Progenitor cell of endocrine pancreas (in vitro differentiated cells): ENCODE data around the gene HAND2. TPM values are rescaled to one million over a fixed set of nuclear protein-coding genes. Genes with fewer than 3 reads are reported as not detected.

Experiments
- DNase-seq: peaks from one replicate; pipeline ENCODE4 v3.0.0; 2021; ENCODE audit warnings: low spot score; ENCODE audit not compliant: unreplicated experiment
- H3K27ac Mint-ChIP-seq: 2 replicates; pipeline ENCODE4 v1.8.0; 2021; ENCODE audit warnings: mild to moderate bottlenecking, moderate library complexity, mixed read lengths
- H3K27me3 Mint-ChIP-seq: 2 replicates; pipeline ENCODE4 v1.8.0; 2021; ENCODE audit warnings: mixed read lengths
- H3K36me3 Mint-ChIP-seq: 2 replicates; pipeline ENCODE4 v1.8.0; 2022; ENCODE audit warnings: mixed read lengths; ENCODE audit not compliant: insufficient read depth
- H3K4me1 Mint-ChIP-seq: 2 replicates; pipeline ENCODE4 v1.8.0; 2021; ENCODE audit warnings: low read depth, mixed read lengths
- H3K4me3 Mint-ChIP-seq: 2 replicates; pipeline ENCODE4 v1.8.0; 2021; ENCODE audit warnings: low read depth, mild to moderate bottlenecking, moderate library complexity, mixed read lengths
- H3K9me3 Mint-ChIP-seq: 2 replicates; pipeline ENCODE4 v1.8.0; 2021; ENCODE audit warnings: low read depth, mixed read lengths
- CTCF ChIP-seq: fragments of 200-600 bp; sonication (generic); IDR thresholded peaks from one replicate; pipeline ENCODE4 v1.5.0; 2021; ENCODE audit warnings: antibody characterized with exemption, mild to moderate bottlenecking; ENCODE audit not compliant: unreplicated experiment
- total RNA-seq: library from RNA; stranded (reverse); gene quantifications from 2 replicates; pipeline ENCODE4 v1.2.1, GENCODE V29; 2021

The HAND2 gene
- total RNA-seq, 1 donor from 2014 or later = 2.5 TPM

DNA sequence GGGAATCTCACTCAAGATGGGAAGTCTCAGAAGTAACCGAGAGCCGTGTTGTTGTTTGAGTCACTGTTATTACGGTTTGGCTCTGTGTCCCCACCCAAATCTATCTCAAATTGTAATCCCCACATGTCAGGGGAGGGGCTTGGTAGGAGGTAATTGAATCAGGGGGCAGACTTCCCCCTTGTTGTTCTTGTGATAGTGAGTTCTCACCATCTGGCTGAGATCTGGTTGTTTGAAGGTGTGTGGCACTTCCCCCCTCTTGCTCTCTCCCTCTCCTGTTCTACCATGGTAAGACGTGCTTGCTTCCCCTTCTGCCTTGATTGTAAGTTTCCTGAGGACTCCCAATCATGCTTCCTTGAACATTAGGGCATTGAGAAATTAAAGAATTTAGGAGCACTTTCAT is 37.0 kb downstream of the HAND2 start:
- Mint-ChIP-seq H3K36me3 (no peaks in the 10 kb centered on the region), H3K27ac (no peak overlapping the region), H3K4me3 (no peak overlapping the region), H3K27me3 (peaks cover 54% of the 10 kb centered on the region), H3K9me3 (no peaks in the 10 kb centered on the region), H3K4me1 (peaks cover 4% of the 10 kb centered on the region)
- no peak for TF ChIP-seq CTCF
- DNase-seq = no peak

DNA sequence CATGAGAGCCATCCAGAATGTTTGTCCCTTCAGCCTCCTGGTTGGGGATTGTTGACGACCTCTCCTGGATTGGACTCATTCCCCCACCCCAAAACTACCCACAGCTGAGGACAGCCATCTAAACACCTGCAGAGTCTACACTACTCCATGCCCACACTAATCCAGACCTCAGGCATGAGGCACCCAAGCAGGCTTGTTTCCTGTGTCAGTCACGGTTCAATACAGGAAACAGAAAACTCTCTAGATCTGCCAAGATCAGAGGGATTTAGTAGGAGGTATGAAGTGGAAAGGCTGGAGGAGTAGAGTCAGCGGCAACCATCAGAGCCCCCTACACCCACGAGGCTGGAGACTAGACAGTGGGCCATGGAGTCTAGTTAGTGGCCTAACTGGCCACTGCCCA is 37.7 kb downstream of the HAND2 start:
- Mint-ChIP-seq H3K4me3 (no peak overlapping the region), H3K9me3 (no peaks in the 10 kb centered on the region), H3K27ac (no peak overlapping the region), H3K27me3 (peaks cover 50% of the 10 kb centered on the region), H3K4me1 (peaks cover 4% of the 10 kb centered on the region), H3K36me3 (no peaks in the 10 kb centered on the region)
- DNase-seq = no peak
- no peak for TF ChIP-seq CTCF

DNA sequence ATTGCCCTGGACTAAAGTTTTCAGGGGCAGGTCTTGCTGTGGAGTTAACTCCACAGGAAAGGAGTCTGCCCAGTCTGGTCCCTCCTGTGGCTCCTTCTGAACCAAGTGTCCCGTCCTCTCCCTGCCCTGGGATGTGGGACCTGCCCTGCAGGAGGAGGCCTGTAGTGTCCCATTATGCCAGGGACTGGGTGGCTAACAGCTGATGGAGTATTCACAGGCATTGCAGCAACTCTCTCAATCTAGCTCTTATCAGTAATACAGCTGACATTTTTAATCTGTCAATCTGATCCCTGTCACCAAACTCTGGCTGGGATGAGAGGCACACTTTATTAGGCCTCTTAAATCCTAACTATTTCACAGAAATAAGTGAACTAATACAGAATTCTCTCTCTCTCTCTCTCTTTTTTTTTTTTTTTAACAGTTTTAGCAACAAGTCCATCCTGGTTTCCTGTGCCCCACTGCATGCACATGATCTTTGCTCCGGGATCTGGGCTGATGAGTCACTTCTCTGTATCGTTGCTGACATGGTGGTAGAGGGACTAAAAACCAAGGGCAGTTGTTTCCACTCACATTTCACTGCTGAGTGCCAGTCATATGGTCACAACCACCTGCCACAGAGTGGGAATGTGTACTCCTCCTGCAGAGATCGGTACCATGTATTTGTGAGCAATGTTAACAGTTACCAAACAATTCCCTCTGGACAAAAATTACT is 39.1 kb downstream of the HAND2 start:
- H3K4me3 Mint-ChIP-seq = no peak overlapping the region
- H3K27me3 Mint-ChIP-seq = peaks cover 41% of the 10 kb centered on the region
- H3K9me3 Mint-ChIP-seq = no peaks in the 10 kb centered on the region
- H3K36me3 Mint-ChIP-seq = no peaks in the 10 kb centered on the region
- peaks cover 4% of the 10 kb centered on the region for H3K4me1 Mint-ChIP-seq
- H3K27ac Mint-ChIP-seq = no peak overlapping the region
- no peak for TF ChIP-seq CTCF
- DNase-seq = no peak

DNA sequence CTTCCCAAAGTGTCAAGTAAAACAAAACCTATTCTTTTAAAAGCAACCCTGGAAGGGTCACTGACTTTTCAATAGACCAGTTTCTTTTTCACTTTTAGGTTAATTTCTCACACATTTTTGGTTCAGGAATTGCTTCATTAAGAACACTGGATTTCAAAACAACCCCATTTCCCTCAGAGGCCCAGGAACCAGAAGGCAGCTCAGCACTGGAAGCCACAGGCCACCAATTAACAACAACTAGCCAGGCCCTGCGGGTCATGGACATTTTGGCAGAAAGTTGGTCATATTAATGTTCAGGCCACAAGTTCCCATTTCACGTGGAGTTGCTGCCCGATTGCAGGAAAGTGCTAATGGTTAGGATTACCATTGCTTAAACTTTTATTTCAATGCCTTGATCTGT is 39.8 kb downstream of the HAND2 start:
- Mint-ChIP-seq H3K27me3 (peaks cover 35% of the 10 kb centered on the region), H3K4me3 (no peak overlapping the region), H3K36me3 (no peaks in the 10 kb centered on the region), H3K4me1 (peaks cover 4% of the 10 kb centered on the region), H3K27ac (no peak overlapping the region), H3K9me3 (no peaks in the 10 kb centered on the region)
- DNase-seq = no peak
- no peak for TF ChIP-seq CTCF

- no peak for DNase-seq
- H3K4me3 Mint-ChIP-seq = no peak overlapping the region
These were observed 40.5 kb downstream of the HAND2 start for GRCh38 chr4:173489514-173489913.

More at GRCh38 chr4:173489514-173489913, 40.5 kb downstream of the HAND2 start:
- no peaks in the 10 kb centered on the region for H3K36me3 Mint-ChIP-seq
- H3K27ac Mint-ChIP-seq = no peak overlapping the region
- no peak for TF ChIP-seq CTCF
- peaks cover 4% of the 10 kb centered on the region for H3K4me1 Mint-ChIP-seq
- no peaks in the 10 kb centered on the region for H3K9me3 Mint-ChIP-seq
- peaks cover 31% of the 10 kb centered on the region for H3K27me3 Mint-ChIP-seq
